ENCODE data around the gene LCE7A.

Gene LCE7A, protein sequence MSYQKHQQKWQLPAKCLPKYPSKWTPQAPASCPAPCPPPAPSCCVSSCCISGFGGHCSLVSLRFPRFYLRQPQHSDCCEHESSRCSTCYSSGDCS

DNA sequence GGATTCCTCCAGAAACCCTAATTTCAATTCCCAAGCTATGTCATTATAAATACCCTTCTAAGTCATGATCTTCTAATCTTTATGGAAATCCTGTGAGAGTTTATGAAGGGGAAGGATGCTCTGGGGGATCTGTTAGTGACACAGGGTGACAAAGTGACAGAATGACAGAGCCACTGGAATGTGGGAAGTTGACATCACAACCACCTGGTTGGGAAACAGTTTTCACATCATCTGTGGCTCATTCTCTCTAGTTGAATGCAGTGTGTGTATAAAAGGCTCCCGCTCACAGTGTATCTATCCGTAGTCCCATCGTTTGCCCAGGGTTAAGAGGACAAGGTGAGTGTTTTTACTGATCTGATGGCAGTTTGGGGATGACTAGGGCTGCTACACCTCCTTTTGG lies at the start of gene LCE7A:
Gene LCE7A, plus strand, starts transcription at position 301 of the 400 bp plus-strand sequence. CDS start 702 bp downstream, outside the sequence.
- no peak for DNase-seq (ENCODE audit: low read depth)

DNA sequence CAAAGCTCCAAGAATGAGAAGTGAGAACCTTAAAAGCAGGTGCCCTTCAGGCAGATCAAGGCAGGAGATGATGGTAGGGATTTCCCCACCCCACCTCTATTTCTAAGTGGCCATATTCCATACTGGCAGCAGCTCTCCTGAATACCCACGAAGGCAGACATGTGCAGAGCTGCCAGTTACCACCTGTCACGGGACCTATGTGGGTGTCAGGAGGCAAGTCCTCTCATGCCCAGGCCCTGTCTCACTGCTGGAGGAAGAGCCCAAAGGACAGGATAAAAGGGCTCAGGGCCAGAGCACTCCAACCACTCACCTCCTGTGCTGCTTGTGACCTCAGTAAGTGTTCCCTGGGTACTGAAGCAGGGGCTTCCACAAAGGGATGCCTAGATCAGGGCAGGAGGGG lies 48.7 kb upstream of the LCE7A start:
- DNase-seq (ENCODE audit: low read depth), result no peak

GRCh38 chr1:152811671-152812070 lies 48.1 kb upstream of the LCE7A start, which contains the start of gene LCE1B:
LCE1B (plus strand) TSS chr1:152811971; CDS start chr1:152812447, 476 bp downstream.
- DNase-seq (ENCODE audit: low read depth), result no peak

GRCh38 chr1:152817309-152817708 lies 42.5 kb upstream of the LCE7A start:
- no peak for DNase-seq (ENCODE audit: low read depth)

DNA sequence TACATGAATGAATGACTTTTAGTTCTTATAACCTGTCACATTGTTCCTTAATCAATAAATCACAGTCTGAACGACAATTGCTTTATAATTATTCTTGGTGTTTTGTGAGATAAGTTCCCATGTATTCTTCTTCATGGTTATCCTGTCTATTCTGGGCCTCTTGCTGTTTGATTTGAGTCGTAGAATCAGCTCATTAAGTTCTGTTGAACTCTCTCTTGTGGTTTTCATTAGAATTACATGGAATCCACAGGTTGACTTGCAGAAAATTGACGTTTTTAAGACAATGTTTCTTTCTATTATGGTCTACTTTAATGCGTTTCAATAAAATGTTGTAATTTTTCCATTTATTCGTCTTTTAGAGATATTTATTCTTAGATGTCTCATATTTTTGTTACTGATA lies 36.5 kb upstream of the LCE7A start:
- DNase-seq (ENCODE audit: low read depth), result no peak

GRCh38 chr1:152824964-152825363 lies 34.8 kb upstream of the LCE7A start:
- DNase-seq (ENCODE audit: low read depth), result no peak

GRCh38 chr1:152827173-152827572 lies 32.6 kb upstream of the LCE7A start, which contains the start of gene LCE1A:
LCE1A (plus strand) TSS chr1:152827473; CDS start chr1:152827473, 0 bp downstream.
- no peak for DNase-seq (ENCODE audit: low read depth)

GRCh38 chr1:152836870-152837269 lies 22.9 kb upstream of the LCE7A start:
- DNase-seq (ENCODE audit: low read depth), result no peak

DNA sequence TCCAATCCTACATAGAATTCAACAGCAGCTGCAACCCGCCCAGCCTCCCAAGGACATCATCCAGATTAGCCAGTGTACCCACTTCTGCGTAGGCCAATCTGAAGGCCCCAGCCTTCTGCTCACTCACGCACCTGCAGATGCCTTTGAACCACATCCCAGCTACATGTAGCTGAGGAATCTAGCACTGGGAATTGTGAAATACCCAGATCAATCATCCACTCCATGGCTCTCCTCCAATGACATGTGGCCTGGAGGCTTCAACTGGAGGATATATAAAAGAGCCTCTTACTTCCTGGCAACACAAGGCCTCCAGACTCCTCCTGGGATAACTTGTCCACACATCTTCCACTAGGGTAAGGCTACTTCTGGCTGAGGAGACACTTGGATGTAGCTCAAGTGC lies 17.2 kb upstream of the LCE7A start, which contains the start of gene LCE6A:
Gene LCE6A, plus strand, starts transcription at position 301 of the 400 bp plus-strand sequence. CDS start 665 bp downstream, outside the sequence.
- no peak for DNase-seq (ENCODE audit: low read depth)

GRCh38 chr1:152855661-152856060 lies 4.1 kb upstream of the LCE7A start:
- DNase-seq (ENCODE audit: low read depth), result no peak

DNA sequence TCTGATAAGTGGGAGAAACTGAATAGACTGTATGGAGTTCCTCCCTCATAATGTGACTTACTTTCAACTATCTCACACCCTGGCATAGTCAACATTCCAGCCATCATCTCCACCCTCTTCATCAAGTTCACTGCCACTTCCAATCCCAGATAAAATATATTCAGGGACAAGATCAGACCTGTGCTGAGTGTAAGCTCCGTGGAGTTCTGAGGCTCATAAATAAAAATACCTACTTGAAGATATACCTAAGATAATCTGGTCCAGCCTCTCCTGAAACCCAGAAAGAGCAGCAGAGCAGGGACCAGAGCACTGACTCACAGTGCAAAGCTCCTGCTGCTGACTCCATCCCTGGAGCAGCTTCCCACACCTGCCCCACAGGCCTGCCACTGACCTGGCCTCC lies 1.7 kb upstream of the LCE7A start:
- no peak for DNase-seq (ENCODE audit: low read depth)

GRCh38 chr1:152860129-152860528 lies 333 bp downstream of the LCE7A start:
- no peak for DNase-seq (ENCODE audit: low read depth)

DNA sequence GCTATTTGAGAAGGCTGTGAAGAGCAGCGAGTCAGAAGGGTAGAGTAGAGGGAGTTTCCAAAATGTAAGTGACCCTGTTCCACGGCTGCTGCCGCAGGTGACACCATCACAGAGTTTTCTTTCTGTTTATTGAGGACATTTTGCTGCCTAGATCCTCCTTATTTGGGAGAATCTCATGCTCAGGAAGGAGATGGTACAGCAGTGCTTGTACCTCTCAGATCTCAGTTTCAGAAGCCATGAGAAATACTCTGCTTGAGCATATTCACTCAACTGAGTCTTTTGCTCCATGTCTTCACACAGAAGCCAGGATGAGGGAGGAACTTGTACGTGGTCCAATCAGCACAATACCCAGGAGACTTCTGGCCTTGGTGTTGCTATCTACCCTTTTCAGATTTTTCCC lies 1.6 kb downstream of the LCE7A start:
- DNase-seq (ENCODE audit: low read depth), result no peak

DNA sequence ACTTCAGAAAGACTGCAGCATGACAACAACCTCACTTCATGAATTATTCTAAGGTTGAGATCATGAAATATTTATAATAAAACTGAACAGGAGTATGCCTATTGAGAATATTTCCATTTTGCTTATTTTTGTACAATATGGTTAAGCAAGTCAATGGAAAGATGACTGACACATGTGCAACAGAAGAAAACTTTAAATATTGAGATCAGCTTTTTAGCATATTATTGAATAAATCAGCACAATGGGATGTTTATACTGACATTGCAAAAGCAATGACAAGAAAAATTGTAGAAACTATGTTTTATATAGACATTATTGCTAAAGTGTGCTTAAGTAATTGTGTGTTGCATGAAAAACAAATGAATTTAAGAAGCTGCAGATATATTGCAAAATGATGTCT lies 4.6 kb downstream of the LCE7A start:
- DNase-seq (ENCODE audit: low read depth), result no peak

DNA sequence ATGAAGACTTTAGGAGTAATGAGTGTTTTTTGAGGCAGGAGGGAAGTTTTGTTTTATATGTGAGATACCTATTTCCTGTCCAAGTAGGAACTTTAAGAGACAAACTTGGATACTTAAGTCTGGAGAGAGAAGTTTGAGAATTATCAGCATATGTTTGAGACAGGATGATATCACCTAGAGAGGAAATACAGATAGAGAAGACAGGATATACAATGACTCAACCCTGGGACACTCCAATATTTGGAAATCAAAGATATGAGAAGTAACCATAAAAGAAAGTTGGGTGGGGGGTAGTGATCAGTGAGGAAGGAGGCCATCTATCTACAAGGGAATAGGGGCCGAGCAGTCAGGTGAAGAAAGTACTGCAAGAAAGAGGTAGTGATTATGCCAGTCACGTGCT lies 6.5 kb downstream of the LCE7A start:
- no peak for DNase-seq (ENCODE audit: low read depth)

DNA sequence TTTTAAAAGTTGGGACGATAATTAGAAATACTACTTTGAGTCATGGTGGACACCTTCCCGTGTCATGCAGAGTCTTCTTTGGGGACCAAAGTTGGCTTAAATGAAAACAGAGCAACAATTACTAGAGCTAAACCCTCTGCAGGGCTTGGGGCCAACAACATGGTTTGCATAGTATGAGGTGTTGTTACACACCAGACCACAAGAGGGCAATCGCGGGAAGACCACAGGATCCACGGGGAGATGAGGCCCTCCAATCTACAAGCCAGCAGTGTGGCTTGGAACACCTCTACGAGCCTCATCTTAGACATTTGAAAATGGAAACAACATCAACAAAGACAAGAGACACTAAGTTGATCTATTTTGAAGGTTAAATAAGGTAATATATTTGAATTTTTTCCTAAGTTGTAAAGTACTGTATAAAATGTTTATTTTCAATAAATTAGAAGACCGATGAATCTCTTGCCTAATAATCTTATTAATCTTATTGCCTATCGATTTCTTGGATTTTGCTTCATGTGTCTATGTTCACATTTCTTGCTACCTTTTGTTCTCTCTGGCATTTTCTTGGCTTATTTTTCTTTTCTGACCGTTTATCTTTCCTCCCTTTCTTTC lies 10.1 kb downstream of the LCE7A start:
- DNase-seq (ENCODE audit: low read depth), result peak; percentile 19

DNA sequence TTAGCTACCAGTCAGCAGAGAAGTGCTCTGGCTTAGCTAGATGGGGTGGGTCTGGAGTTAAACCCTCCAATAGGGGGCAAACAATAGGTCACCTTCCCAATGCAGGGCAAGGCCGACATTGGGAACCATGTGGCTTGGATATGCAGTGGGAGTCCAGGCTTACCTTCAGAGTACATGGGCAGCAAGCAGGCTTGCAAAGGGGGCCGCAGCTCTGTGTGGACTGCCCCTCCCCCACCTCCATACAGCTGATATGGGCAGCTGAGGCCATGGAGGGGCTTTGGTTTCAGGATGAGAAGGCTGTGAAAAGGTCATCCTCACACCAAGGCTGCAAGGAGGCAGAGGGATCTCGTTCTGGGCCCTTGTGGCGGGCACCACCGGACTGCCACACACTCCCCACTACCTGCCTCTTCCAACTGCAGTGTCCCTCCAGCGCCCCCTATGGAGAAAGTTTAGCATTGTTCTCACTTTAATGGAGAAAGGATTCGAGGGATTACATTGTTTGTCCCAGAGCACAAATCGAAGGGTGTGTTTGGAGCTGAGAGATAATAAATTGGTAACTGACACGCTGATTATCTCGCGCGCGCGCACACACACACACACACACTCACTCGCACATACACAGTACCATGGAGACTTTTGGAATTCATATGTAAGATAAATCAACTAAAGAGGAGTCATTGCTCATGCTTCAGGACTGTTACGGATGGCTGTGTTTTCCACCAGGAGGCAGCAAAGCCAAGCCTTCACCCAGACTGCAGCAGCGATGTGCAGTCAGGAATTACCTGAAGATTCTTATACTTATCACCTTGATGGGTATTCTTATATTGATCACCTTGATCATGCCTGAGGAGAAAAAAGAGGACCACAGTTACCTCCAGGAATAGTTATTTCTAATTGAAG lies 11.3 kb downstream of the LCE7A start:
- no peak for DNase-seq (ENCODE audit: low read depth)

DNA sequence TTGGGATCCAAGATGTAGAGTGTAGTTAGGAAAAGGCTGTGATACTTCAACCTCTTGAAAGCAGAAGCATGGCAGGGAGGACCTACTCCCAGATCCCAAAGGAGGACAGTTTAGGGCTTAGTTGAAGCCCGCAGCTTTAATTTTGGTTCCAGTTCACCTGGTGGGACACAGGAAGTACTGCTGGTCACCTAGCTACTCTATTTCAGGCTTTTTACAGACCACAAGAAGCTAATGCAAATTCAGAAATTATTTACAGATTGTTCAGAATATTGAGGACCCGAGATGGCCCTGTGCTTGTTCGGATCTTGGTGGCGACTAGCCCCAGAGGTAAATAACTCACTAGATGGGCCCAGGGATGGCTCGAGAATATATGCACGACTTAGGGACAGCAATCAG lies 11.9 kb downstream of the LCE7A start:
- no peak for DNase-seq (ENCODE audit: low read depth)

GRCh38 chr1:152873495-152873894 lies 13.7 kb downstream of the LCE7A start:
- no peak for DNase-seq (ENCODE audit: low read depth)

- DNase-seq (ENCODE audit: low read depth), result no peak
Measured at GRCh38 chr1:152876827-152877226, 17.0 kb downstream of the LCE7A start.

GRCh38 chr1:152878042-152878441 lies 18.2 kb downstream of the LCE7A start, which contains the start of gene SMCP:
SMCP (plus strand) TSS chr1:152878322; CDS start chr1:152884423, 6,101 bp downstream.
- no peak for DNase-seq (ENCODE audit: low read depth)

DNA sequence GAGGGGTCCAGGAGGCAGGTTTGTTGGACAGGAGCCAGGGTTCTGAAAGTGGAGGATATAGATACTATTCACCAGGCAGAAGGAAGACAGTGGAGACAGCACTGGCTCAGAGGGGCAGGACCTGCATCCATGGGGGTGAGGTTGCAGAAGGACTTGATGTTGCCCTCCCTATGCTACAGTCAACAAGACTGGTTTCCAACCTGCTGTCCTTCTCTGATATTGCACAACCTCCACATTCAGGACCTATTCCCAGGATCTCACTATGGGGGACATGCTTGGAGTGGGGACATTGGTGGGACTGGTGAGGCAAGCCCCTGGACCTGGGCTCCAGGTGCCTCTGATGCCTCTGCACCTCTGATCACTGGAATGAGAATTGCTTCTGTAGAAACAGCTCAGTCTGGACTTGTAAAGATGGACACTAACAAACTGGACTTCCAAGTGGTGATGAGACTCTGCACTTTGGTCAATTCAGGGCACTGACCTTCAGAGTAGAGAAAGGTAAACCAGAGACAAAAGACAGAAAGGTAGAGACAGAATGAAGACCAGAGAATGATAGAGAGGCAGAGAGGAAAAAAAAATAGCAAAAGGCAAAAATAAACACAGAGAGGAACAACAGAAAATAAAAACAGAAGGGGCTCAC lies 19.9 kb downstream of the LCE7A start:
- DNase-seq (ENCODE audit: low read depth), result no peak

Data from stimulated activated CD8-positive, alpha-beta memory T cell treated with anti-CD3 and anti-CD28 coated beads, Interleukin-4, amount 100 ng/mL, for 24 hours (primary cell).